K562 (cell line): ENCODE data around the gene STING1. TPM values are rescaled to one million over a fixed set of nuclear protein-coding genes. Genes with fewer than 3 reads are reported as not detected.

Source experiments
- NBN ChIP-seq: fragments of 450-650 bp; IDR thresholded peaks from 2 replicates; pipeline ENCODE4 v1.6.1; 2016; ENCODE audit warnings: low read depth, mild to moderate bottlenecking
- NCOA6 ChIP-seq: fragments of 450-650 bp; IDR thresholded peaks from 2 replicates; pipeline ENCODE4 v1.6.1; 2017; ENCODE audit warnings: mild to moderate bottlenecking
- SMAD2 ChIP-seq: fragments of 150-350 bp; IDR thresholded peaks from 2 replicates; pipeline ENCODE4 v1.6.1; 2014; ENCODE audit warnings: low read depth, mild to moderate bottlenecking, low read length
- THRAP3 ChIP-seq: fragments of 450-650 bp; IDR thresholded peaks from 2 replicates; pipeline ENCODE4 v1.6.1; 2016; ENCODE audit warnings: mild to moderate bottlenecking, inconsistent platforms, borderline replicate concordance
- ZEB2 ChIP-seq: fragments of 450-650 bp; IDR thresholded peaks from 2 replicates; pipeline ENCODE4 v1.6.1; 2016
- ZKSCAN1 ChIP-seq: fragments of 150-350 bp; IDR thresholded peaks from 2 replicates; pipeline ENCODE4 v1.6.1; 2016; ENCODE audit warnings: low read depth, low read length
- ZNF589 ChIP-seq: fragments of 200-800 bp; sonication (Bioruptor generic); IDR thresholded peaks from 2 replicates; pipeline ENCODE4 v1.6.1; 2016; ENCODE audit warnings: low read depth, missing genetic modification characterization, missing compliant biosample characterization
- ZNF696 ChIP-seq: fragments of 250-450 bp; sonication (Bioruptor Pico); conservative IDR thresholded peaks from 2 replicates; pipeline ENCODE4 v1.4.0; 2020; ENCODE audit warnings: mild to moderate bottlenecking, moderate library complexity
- polyA plus RNA-seq, 8 experiments: library from polyadenylated mRNA; depleted of rRNA in 4 of 8; stranded (reverse) in 5 of 8; unstranded in 3 of 8; fragments of >200 nt; fragmentation: Nextera tagmentation in 2 of 8; fragmentation: Illumina TruSeq in 1 of 8; extraction: Ambion mirVana in 2 of 8; extraction: Trizol in 1 of 8; gene quantifications; 2 replicates each; pipeline versions ENCODE4 v1.2.1 to v1.2.3, GENCODE V29; 2011 to 2014; ENCODE audit warnings: inconsistent platforms in 1 of 8, missing spikeins in 1 of 8
- total RNA-seq, 7 experiments: library from RNA; depleted of rRNA in 6 of 7; stranded (reverse); fragments of >200 nt in 6 of 7; fragmentation: Illumina TruSeq in 2 of 7; extraction: Trizol in 2 of 7; gene quantifications; 2 replicates each; pipeline versions ENCODE4 v1.2.1 to v1.2.3, GENCODE V29; 2011 to 2021; ENCODE audit warnings: low replicate concordance in 1 of 7
- TF ChIP-seq, protein P1 (sequence below): fragments of 250-450 bp; sonication (Bioruptor Pico); IDR thresholded peaks from 2 replicates; pipeline ENCODE4 v1.4.0; 2020; ENCODE audit warnings: mild to moderate bottlenecking, moderate library complexity
- TF ChIP-seq, protein P2 (sequence below): fragments of 250-450 bp; sonication (Bioruptor Pico); IDR thresholded peaks from 2 replicates; pipeline ENCODE4 v1.4.0; 2020
- TF ChIP-seq, protein P3 (sequence below): fragments of 250-450 bp; sonication (Bioruptor Pico); IDR thresholded peaks from 2 replicates; pipeline ENCODE4 v1.5.0; 2021; ENCODE audit warnings: mild to moderate bottlenecking, moderate library complexity
- TF ChIP-seq, protein P4 (sequence below): sonication (generic); formaldehyde crosslinking; IDR thresholded peaks from 2 replicates; pipeline ENCODE4 v1.8.0; 2023; ENCODE audit warnings: mild to moderate bottlenecking, missing genetic modification reagents

Gene STING1
- total and polyA plus RNA-seq, 9 of the 15 experiments (the other 6 are each of a cell fraction or from before 2014, with no cell fraction given): 20.8 to 69.1 (median 44.7) TPM

DNA sequence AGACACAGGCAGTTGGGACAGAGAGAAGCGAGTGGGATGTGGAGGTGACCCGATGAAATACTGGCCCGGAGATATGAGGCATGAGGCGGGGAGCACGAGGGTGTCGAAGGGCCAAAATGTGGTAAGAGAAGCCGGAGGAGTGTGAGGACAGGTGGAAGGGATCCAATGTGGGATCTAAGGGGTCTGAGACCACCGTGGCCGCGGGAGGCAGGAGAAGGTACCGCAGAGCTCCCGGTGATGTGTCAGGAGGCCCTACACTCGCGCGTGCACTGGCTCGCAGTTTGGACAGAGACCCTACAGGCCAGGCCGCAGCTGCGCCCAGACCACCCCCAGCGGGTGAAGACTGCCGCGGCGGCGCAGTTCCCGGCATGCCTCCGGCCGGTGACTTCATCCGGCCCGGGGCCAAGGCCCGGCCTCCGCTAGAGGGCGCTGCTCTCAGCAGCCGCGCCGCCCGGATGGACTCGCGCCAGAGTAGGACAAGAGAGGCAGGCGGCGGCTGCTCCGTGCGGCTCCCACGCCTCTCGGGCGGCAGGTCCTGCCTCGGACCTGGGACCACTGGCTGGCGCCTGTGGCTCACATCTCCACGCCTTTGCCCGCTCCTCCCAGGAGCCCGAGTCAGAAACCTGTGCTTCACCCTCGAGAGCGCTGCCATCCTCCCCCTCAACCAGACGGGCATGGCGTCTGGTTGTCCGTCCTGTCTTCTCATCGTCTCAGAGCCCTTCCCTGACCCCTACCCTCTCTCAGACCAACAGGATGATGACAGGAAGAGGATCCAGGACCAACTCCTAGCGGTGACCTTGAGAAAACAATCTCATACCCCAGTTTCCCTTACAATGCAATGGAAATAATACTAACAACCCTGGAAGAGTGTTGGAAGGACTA, 35.4 kb upstream of the STING1 start (continued):
- TF ChIP-seq, protein P1, sequence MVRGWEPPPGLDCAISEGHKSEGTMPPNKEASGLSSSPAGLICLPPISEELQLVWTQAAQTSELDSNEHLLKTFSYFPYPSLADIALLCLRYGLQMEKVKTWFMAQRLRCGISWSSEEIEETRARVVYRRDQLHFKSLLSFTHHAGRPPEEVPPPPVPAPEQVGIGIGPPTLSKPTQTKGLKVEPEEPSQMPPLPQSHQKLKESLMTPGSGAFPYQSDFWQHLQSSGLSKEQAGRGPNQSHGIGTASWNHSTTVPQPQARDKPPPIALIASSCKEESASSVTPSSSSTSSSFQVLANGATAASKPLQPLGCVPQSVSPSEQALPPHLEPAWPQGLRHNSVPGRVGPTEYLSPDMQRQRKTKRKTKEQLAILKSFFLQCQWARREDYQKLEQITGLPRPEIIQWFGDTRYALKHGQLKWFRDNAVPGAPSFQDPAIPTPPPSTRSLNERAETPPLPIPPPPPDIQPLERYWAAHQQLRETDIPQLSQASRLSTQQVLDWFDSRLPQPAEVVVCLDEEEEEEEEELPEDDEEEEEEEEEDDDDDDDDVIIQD (CRISPR knock-in tag): no peak
- TF ChIP-seq NBN: peak; percentile 83; the same call in 1 of the 2 replicates
- no peak for TF ChIP-seq SMAD2
- TF ChIP-seq NCOA6: no peak; the same call in 1 of the 2 replicates
- TF ChIP-seq ZKSCAN1: no peak
- TF ChIP-seq ZNF696: no peak
- TF ChIP-seq, protein P2, sequence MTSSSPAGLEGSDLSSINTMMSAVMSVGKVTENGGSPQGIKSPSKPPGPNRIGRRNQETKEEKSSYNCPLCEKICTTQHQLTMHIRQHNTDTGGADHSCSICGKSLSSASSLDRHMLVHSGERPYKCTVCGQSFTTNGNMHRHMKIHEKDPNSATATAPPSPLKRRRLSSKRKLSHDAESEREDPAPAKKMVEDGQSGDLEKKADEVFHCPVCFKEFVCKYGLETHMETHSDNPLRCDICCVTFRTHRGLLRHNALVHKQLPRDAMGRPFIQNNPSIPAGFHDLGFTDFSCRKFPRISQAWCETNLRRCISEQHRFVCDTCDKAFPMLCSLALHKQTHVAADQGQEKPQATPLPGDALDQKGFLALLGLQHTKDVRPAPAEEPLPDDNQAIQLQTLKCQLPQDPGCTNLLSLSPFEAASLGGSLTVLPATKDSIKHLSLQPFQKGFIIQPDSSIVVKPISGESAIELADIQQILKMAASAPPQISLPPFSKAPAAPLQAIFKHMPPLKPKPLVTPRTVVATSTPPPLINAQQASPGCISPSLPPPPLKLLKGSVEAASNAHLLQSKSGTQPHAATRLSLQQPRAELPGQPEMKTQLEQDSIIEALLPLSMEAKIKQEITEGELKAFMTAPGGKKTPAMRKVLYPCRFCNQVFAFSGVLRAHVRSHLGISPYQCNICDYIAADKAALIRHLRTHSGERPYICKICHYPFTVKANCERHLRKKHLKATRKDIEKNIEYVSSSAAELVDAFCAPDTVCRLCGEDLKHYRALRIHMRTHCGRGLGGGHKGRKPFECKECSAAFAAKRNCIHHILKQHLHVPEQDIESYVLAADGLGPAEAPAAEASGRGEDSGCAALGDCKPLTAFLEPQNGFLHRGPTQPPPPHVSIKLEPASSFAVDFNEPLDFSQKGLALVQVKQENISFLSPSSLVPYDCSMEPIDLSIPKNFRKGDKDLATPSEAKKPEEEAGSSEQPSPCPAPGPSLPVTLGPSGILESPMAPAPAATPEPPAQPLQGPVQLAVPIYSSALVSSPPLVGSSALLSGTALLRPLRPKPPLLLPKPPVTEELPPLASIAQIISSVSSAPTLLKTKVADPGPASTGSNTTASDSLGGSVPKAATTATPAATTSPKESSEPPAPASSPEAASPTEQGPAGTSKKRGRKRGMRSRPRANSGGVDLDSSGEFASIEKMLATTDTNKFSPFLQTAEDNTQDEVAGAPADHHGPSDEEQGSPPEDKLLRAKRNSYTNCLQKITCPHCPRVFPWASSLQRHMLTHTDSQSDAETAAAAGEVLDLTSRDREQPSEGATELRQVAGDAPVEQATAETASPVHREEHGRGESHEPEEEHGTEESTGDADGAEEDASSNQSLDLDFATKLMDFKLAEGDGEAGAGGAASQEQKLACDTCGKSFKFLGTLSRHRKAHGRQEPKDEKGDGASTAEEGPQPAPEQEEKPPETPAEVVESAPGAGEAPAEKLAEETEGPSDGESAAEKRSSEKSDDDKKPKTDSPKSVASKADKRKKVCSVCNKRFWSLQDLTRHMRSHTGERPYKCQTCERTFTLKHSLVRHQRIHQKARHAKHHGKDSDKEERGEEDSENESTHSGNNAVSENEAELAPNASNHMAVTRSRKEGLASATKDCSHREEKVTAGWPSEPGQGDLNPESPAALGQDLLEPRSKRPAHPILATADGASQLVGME: peak; percentile 82; the same call in 1 of the 2 replicates
- peak; percentile 79 for TF ChIP-seq ZEB2
- peak; percentile 64 for TF ChIP-seq ZNF589 (CRISPR knock-in tag)
- TF ChIP-seq, protein P3, sequence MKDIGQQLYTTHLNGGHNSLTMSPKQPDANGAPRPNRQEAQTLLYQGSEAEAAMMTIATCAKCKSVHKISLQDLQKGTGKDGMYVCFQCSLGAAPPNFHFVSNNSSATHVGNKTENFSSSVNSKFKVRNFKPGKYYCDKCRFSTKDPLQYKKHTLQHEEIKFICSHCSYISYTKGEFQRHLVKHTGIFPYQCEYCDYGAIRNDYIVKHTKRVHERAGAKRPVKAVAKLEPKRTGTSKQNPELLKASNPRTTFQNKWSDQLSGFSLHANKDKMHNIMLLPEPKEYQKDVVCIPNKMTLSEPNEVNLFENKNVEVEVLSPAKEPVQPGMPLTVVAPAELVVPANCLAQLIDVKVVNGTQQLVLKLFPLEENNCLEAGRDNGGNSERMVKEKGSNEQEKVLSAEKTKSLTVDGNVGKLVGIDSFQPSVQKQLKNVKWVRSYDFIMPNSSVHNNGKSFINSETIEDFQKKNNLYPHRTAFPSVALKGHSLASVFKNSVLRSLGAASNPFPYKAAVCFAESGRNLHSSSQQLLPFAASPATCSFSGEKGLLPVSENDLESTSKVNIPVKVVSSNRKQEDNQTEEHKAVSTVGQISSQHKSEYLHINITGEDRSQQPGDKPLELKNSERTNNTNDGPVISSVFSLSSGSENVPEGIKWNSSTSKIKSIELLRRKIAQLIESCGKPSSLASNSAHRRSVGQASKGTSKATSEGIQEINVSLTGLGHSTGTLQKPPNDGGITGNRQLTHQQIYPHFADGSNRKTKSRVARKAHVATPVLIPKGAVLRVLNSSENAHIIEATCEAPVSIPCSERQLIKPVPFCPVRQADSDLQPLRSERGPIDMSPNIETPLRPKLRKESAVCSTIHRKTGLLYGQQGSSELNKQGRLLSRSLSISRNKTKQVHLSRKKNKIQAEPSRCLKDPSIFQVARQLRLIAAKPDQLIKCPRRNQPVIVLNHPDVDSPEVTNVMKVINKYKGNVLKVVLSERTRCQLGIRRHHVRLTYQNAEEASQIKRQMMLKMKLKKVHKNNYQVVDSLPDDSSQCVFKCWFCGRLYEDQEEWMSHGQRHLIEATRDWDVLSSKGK (CRISPR knock-in tag): no peak
- TF ChIP-seq, protein P4, sequence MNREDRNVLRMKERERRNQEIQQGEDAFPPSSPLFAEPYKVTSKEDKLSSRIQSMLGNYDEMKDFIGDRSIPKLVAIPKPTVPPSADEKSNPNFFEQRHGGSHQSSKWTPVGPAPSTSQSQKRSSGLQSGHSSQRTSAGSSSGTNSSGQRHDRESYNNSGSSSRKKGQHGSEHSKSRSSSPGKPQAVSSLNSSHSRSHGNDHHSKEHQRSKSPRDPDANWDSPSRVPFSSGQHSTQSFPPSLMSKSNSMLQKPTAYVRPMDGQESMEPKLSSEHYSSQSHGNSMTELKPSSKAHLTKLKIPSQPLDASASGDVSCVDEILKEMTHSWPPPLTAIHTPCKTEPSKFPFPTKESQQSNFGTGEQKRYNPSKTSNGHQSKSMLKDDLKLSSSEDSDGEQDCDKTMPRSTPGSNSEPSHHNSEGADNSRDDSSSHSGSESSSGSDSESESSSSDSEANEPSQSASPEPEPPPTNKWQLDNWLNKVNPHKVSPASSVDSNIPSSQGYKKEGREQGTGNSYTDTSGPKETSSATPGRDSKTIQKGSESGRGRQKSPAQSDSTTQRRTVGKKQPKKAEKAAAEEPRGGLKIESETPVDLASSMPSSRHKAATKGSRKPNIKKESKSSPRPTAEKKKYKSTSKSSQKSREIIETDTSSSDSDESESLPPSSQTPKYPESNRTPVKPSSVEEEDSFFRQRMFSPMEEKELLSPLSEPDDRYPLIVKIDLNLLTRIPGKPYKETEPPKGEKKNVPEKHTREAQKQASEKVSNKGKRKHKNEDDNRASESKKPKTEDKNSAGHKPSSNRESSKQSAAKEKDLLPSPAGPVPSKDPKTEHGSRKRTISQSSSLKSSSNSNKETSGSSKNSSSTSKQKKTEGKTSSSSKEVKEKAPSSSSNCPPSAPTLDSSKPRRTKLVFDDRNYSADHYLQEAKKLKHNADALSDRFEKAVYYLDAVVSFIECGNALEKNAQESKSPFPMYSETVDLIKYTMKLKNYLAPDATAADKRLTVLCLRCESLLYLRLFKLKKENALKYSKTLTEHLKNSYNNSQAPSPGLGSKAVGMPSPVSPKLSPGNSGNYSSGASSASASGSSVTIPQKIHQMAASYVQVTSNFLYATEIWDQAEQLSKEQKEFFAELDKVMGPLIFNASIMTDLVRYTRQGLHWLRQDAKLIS (CRISPR knock-in tag): peak; percentile 79; the same call in 1 of the 2 replicates
- no peak for TF ChIP-seq THRAP3
